ENCODE data around the gene WDFY2.

DNA sequence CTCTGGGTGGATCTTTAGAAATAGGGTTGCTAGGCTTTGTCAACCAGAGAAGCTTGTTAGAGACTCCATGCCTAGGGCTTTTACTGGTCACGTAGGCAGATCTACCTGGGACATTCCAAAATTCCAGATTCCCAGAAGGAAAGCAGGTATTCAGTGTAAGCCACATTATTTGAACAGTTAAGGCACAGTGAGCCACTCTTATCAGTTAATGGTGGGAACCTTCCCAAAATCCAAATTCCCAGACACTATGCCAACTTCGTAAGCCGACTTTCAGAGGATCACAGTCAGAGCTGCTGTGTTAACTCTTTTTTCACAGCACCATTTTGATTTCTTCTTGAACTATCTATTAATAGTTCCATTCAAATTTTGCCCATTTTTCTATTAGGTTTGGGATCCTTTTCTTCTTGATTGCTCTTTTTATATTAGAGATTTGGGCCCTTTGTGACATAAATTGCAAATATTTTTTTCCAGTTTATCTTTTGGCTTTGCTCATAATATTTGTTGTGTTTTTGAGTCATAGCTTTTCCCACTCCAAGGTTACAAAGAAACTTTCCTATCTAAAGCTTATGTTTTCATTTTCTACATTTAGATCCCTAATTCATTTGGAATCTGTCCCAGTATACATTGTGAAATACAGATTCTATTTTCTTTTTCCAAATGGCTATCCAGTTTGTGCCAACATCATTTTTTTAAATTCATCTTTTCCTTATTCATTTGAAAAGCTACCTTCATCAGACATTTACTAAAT lies 142.4 kb downstream of the WDFY2 start:
- TF ChIP-seq, protein P1, sequence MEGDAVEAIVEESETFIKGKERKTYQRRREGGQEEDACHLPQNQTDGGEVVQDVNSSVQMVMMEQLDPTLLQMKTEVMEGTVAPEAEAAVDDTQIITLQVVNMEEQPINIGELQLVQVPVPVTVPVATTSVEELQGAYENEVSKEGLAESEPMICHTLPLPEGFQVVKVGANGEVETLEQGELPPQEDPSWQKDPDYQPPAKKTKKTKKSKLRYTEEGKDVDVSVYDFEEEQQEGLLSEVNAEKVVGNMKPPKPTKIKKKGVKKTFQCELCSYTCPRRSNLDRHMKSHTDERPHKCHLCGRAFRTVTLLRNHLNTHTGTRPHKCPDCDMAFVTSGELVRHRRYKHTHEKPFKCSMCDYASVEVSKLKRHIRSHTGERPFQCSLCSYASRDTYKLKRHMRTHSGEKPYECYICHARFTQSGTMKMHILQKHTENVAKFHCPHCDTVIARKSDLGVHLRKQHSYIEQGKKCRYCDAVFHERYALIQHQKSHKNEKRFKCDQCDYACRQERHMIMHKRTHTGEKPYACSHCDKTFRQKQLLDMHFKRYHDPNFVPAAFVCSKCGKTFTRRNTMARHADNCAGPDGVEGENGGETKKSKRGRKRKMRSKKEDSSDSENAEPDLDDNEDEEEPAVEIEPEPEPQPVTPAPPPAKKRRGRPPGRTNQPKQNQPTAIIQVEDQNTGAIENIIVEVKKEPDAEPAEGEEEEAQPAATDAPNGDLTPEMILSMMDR (IDR thresholded peaks at IDR 0.05; ENCODE audit: low read depth, low read length) = no peak
- TF ChIP-seq, protein P2, sequence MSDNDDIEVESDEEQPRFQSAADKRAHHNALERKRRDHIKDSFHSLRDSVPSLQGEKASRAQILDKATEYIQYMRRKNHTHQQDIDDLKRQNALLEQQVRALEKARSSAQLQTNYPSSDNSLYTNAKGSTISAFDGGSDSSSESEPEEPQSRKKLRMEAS (IDR thresholded peaks at IDR 0.05; ENCODE audit: low read depth, low read length) = no peak
- TF ChIP-seq POLR2A (IDR thresholded peaks at IDR 0.05; ENCODE audit: extremely low read depth, insufficient read length) = no peak
- no peak for TF ChIP-seq MYC (IDR thresholded peaks at IDR 0.05; ENCODE audit: low read depth, low read length)

Measured in NB4 (cell line).